ENCODE data around the gene LAMTOR4.

The LAMTOR4 gene

DNA sequence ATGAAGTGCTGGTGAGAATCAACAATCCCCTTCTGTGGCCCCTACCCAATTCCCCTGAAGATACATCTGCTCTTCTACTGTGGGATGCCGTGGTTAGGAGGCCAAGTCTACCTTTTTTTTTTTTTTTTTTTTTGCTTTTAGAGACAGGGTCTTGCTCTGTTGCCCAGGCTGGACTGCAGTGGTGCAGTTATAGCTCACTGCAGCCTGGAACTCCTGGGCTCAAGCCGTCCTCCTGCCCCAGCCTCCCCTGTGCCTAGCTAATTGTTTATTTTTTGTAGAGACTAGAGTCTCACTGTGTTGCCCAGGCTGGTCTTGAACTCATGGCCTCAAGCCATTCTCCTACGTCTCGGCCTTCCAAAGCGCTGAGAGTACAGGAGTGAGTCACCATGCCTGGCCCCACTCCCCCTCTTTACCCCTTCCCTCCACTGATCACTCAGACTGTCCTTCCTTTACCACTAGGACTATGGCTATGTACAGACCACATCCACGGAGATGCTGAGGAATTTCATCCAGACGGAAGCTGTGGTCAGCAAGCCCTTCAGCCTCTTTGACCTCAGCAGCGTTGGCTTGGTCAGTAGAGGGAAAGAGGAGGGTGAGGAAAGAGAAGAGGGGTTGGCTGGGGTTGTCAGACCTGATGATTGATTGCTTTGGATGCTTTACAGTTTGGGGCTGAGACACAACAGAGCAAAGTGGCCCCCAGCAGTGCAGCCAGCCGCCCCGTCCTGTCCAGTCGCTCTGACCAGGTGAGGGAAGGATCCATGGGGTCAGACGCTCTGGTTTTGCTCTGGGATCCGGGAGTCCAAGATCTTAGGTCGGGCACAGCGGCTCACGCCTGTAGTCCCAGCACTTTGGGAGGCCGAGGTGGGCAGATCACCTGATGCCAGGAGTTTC lies 45.5 kb upstream of the LAMTOR4 start:
- TF ChIP-seq, protein P1, sequence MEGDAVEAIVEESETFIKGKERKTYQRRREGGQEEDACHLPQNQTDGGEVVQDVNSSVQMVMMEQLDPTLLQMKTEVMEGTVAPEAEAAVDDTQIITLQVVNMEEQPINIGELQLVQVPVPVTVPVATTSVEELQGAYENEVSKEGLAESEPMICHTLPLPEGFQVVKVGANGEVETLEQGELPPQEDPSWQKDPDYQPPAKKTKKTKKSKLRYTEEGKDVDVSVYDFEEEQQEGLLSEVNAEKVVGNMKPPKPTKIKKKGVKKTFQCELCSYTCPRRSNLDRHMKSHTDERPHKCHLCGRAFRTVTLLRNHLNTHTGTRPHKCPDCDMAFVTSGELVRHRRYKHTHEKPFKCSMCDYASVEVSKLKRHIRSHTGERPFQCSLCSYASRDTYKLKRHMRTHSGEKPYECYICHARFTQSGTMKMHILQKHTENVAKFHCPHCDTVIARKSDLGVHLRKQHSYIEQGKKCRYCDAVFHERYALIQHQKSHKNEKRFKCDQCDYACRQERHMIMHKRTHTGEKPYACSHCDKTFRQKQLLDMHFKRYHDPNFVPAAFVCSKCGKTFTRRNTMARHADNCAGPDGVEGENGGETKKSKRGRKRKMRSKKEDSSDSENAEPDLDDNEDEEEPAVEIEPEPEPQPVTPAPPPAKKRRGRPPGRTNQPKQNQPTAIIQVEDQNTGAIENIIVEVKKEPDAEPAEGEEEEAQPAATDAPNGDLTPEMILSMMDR (IDR thresholded peaks at IDR 0.05) = no peak
- H3K4me3 Mint-ChIP-seq = peak overlapping the region; percentile 97
- no peak for DNase-seq
- no peaks in the 10 kb centered on the region for H3K9me3 Mint-ChIP-seq
- H3K27ac Mint-ChIP-seq = peak overlapping the region; percentile 100
- peaks cover 13% of the 10 kb centered on the region for H3K27me3 Mint-ChIP-seq (ENCODE audit: low read depth, poor library complexity)
- peaks cover 40% of the 10 kb centered on the region for H3K36me3 Mint-ChIP-seq (ENCODE audit: low read depth)
- H3K4me1 Mint-ChIP-seq = peaks cover 47% of the 10 kb centered on the region

- peaks cover 9% of the 10 kb centered on the region for H3K27me3 Mint-ChIP-seq (ENCODE audit: low read depth, poor library complexity)
- peaks cover 25% of the 10 kb centered on the region for H3K4me1 Mint-ChIP-seq
- H3K9me3 Mint-ChIP-seq = no peaks in the 10 kb centered on the region
- H3K36me3 Mint-ChIP-seq (ENCODE audit: low read depth) = peaks cover 35% of the 10 kb centered on the region
- no peak overlapping the region for H3K4me3 Mint-ChIP-seq
- TF ChIP-seq, protein P1 (IDR thresholded peaks at IDR 0.05) = no peak
- DNase-seq = no peak
- peak overlapping the region; percentile 74 for H3K27ac Mint-ChIP-seq
Measured at GRCh38 chr7:100105534-100105933, 43.2 kb upstream of the LAMTOR4 start.

DNA sequence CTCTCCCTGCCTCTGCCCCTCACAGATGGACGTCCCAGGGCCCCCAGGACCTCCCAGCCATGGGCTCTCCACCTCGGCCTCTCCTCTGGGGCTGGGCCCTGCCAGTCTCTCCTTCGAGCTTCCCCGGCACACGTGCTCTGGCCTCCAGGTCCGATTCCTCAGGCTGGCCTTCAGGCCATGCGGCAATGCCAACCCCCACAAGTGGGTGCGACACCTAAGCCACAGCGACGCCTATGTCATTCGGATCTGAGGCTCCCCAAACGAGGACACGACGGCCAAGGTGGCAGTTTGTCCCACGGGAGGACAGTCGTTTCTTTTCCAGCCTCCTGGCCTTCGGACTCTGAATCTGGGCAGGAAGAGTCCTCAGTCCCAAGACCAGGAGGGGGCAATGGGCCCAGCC lies 42.1 kb upstream of the LAMTOR4 start:
- TF ChIP-seq, protein P1 (IDR thresholded peaks at IDR 0.05) = no peak
- Mint-ChIP-seq H3K9me3 (no peaks in the 10 kb centered on the region), H3K4me1 (peaks cover 25% of the 10 kb centered on the region), H3K27me3 (ENCODE audit: low read depth, poor library complexity) (peaks cover 7% of the 10 kb centered on the region), H3K27ac (peak overlapping the region; percentile 61), H3K36me3 (ENCODE audit: low read depth) (peaks cover 46% of the 10 kb centered on the region), H3K4me3 (no peak overlapping the region)
- DNase-seq = no peak

- peaks cover 25% of the 10 kb centered on the region for H3K4me1 Mint-ChIP-seq
- peaks cover 7% of the 10 kb centered on the region for H3K27me3 Mint-ChIP-seq (ENCODE audit: low read depth, poor library complexity)
- H3K4me3 Mint-ChIP-seq = no peak overlapping the region
- peaks cover 48% of the 10 kb centered on the region for H3K36me3 Mint-ChIP-seq (ENCODE audit: low read depth)
- no peaks in the 10 kb centered on the region for H3K9me3 Mint-ChIP-seq
- no peak for DNase-seq
- TF ChIP-seq, protein P1 (IDR thresholded peaks at IDR 0.05) = no peak
- H3K27ac Mint-ChIP-seq = peak overlapping the region; percentile 61
Measured at GRCh38 chr7:100107125-100107737, 41.5 kb upstream of the LAMTOR4 start.

GRCh38 chr7:100107890-100108289 lies 40.8 kb upstream of the LAMTOR4 start:
- H3K36me3 Mint-ChIP-seq (ENCODE audit: low read depth) = peaks cover 52% of the 10 kb centered on the region
- H3K4me1 Mint-ChIP-seq = peaks cover 23% of the 10 kb centered on the region
- H3K9me3 Mint-ChIP-seq = no peaks in the 10 kb centered on the region
- DNase-seq = no peak
- H3K27me3 Mint-ChIP-seq (ENCODE audit: low read depth, poor library complexity) = peaks cover 7% of the 10 kb centered on the region
- peak overlapping the region; percentile 71 for H3K27ac Mint-ChIP-seq
- H3K4me3 Mint-ChIP-seq = no peak overlapping the region
- TF ChIP-seq, protein P1 (IDR thresholded peaks at IDR 0.05) = no peak
